Activated B cell treated with CpG ODN at 0.5 μM for 24 hours (primary cell): Measurements from ENCODE around the gene LRTM1. TPM values are rescaled to one million over a fixed set of nuclear protein-coding genes. Genes with fewer than 3 reads are reported as not detected.

Experiments
- ATAC-seq: fragments of 200-7000 bp; cut with Tn5 transposase; one replicate; pipeline ENCODE4 v1.10.0; 2021; ENCODE audit warnings: low read depth, mild to moderate bottlenecking, moderate library complexity
- CTCF ChIA-PET: fragments of 350-600 bp; sonication (Branson Sonifier 250); formaldehyde crosslinking; loops from one replicate; lab custom pipeline; 2021; ENCODE audit warnings: antibody characterized with exemption; lab: Charles Lee
- POLR2A ChIA-PET: fragments of 350-600 bp; sonication (Branson Sonifier 250); formaldehyde crosslinking; loops from one replicate; lab custom pipeline; 2021; ENCODE audit warnings: antibody characterized with exemption; lab: Charles Lee
- DNase-seq: peaks from one replicate; pipeline ENCODE4 v3.0.0; 2022
- H3K27ac Mint-ChIP-seq: one replicate; pipeline ENCODE4 v1.8.0; 2020; ENCODE audit warnings: mixed read lengths
- H3K27me3 Mint-ChIP-seq: one replicate; pipeline ENCODE4 v1.8.0; 2021; ENCODE audit warnings: mixed read lengths
- H3K36me3 Mint-ChIP-seq: one replicate; pipeline ENCODE4 v1.8.0; 2021; ENCODE audit warnings: low read depth, mixed read lengths
- H3K4me1 Mint-ChIP-seq: one replicate; pipeline ENCODE4 v1.8.0; 2021; ENCODE audit warnings: mixed read lengths
- H3K4me3 Mint-ChIP-seq: one replicate; pipeline ENCODE4 v1.8.0; 2020; ENCODE audit warnings: mild to moderate bottlenecking, mixed read lengths
- H3K9me3 Mint-ChIP-seq: one replicate; pipeline ENCODE4 v1.8.0; 2020; ENCODE audit warnings: mixed read lengths
- CTCF ChIP-seq: fragments of 200-600 bp; IDR thresholded peaks from one replicate; pipeline ENCODE4 v1.8.0; 2022; ENCODE audit warnings: antibody characterized with exemption, mild to moderate bottlenecking
- intact Hi-C: fragments of 100-400 bp; cut with micrococcal nuclease; formaldehyde crosslinking; loops from one replicate; pipeline ENCODE4 v1.15.1; 2024
- total RNA-seq: library from RNA; stranded (reverse); gene quantifications from 2 replicates; pipeline ENCODE4 v1.2.3, GENCODE V29; 2022

The LRTM1 gene
- total RNA-seq, 1 donor from 2014 or later, result not detected

- CTCF ChIA-PET, result no interaction called here
- Mint-ChIP-seq H3K4me3 (no peak overlapping the region), H3K27me3 (no peaks in the 10 kb centered on the region), H3K36me3 (no peaks in the 10 kb centered on the region), H3K9me3 (no peaks in the 10 kb centered on the region), H3K27ac (no peak overlapping the region), H3K4me1 (no peaks in the 10 kb centered on the region)
- no peak for ATAC-seq
- TF ChIP-seq CTCF, result no peak
- DNase-seq, result no peak
- POLR2A ChIA-PET, result no interaction called here
- intact Hi-C loops, result no loop called here
Measured at GRCh38 chr3:54935869-54936268, 8.0 kb upstream of the LRTM1 start.

- Mint-ChIP-seq H3K4me1 (no peaks in the 10 kb centered on the region), H3K36me3 (no peaks in the 10 kb centered on the region), H3K9me3 (no peaks in the 10 kb centered on the region), H3K27ac (no peak overlapping the region), H3K27me3 (no peaks in the 10 kb centered on the region), H3K4me3 (no peak overlapping the region)
- TF ChIP-seq CTCF, result no peak
- CTCF ChIA-PET, result no interaction called here
- intact Hi-C loops, result no loop called here
- no peak for ATAC-seq
- POLR2A ChIA-PET, result no interaction called here
- no peak for DNase-seq
Measured at GRCh38 chr3:54932606-54933005, 4.7 kb upstream of the LRTM1 start.

GRCh38 chr3:54931182-54931581, 3.3 kb upstream of the LRTM1 start:
- Mint-ChIP-seq H3K4me1 (no peaks in the 10 kb centered on the region), H3K36me3 (no peaks in the 10 kb centered on the region), H3K9me3 (no peaks in the 10 kb centered on the region), H3K27ac (no peak overlapping the region), H3K4me3 (no peak overlapping the region), H3K27me3 (no peaks in the 10 kb centered on the region)
- ChIA-PET CTCF (no interaction called here), POLR2A (no interaction called here)
- intact Hi-C loops, result no loop called here
- ATAC-seq, result no peak
- no peak for DNase-seq
- TF ChIP-seq CTCF, result no peak

- H3K4me1 Mint-ChIP-seq, result no peaks in the 10 kb centered on the region
- ChIA-PET POLR2A (no interaction called here), CTCF (no interaction called here)
- H3K27me3 Mint-ChIP-seq, result no peaks in the 10 kb centered on the region
- DNase-seq, result no peak
- no peak overlapping the region for H3K4me3 Mint-ChIP-seq
- TF ChIP-seq CTCF, result no peak
- no peak overlapping the region for H3K27ac Mint-ChIP-seq
- no peaks in the 10 kb centered on the region for H3K36me3 Mint-ChIP-seq
- no peak for ATAC-seq
- intact Hi-C loops, result no loop called here
- no peaks in the 10 kb centered on the region for H3K9me3 Mint-ChIP-seq
Measured at GRCh38 chr3:54918516-54918915, 9.3 kb downstream of the LRTM1 start.

GRCh38 chr3:54917862-54918261, 10.0 kb downstream of the LRTM1 start:
- no peak for DNase-seq
- Mint-ChIP-seq H3K4me3 (no peak overlapping the region), H3K9me3 (no peaks in the 10 kb centered on the region), H3K27me3 (no peaks in the 10 kb centered on the region), H3K27ac (no peak overlapping the region), H3K4me1 (no peaks in the 10 kb centered on the region), H3K36me3 (no peaks in the 10 kb centered on the region)
- POLR2A ChIA-PET, result no interaction called here
- TF ChIP-seq CTCF, result no peak
- ATAC-seq, result no peak
- CTCF ChIA-PET, result no interaction called here
- intact Hi-C loops, result no loop called here
